Stimulated activated CD4-positive, alpha-beta T cell treated with anti-CD3 and anti-CD28 coated beads, Interleukin-1b, Interleukin-23, amount 100 ng/mL, for 24 hours (primary cell): ENCODE data around the gene SNX9.

Experiments used
- DNase-seq, 4 experiments: peaks; one replicate each; pipeline ENCODE4 v3.0.0-alpha.2; 2020; ENCODE audit warnings: low read depth in 4 of 4, low spot score in 1 of 4

The SNX9 gene

GRCh38 chr6:157990321-157991066 lies 167.4 kb downstream of the SNX9 start:
- DNase-seq = no peak

GRCh38 chr6:157991067-157991432 lies 168.0 kb downstream of the SNX9 start:
- DNase-seq = no peak

- no peak for DNase-seq
Observed at GRCh38 chr6:157993076-157993475, 170.0 kb downstream of the SNX9 start.

- no peak for DNase-seq
Observed at GRCh38 chr6:157994125-157994795, 171.2 kb downstream of the SNX9 start.
